ENCODE results near the gene ERBB2.

GRCh38 chr17:39753514-39754160 lies 53.8 kb downstream of the ERBB2 start:
- no peak for TF ChIP-seq CTCF (IDR thresholded peaks at IDR 0.05)
- TF ChIP-seq POLR2A (IDR thresholded peaks at IDR 0.05): peak; percentile 6 to 24
